BLaER1 (cell line): ENCODE results near the gene GLRX5.

ENCODE experiments used
- H3K27ac ChIP-seq: shearing (Covaris generic); formaldehyde crosslinking; 2 replicates; pipeline ENCODE4 v1.8.1; 2022
- H3K27me3 ChIP-seq: shearing (Covaris generic); formaldehyde crosslinking; 2 replicates; pipeline ENCODE4 v1.8.1; 2022
- H3K36me3 ChIP-seq: shearing (Covaris generic); formaldehyde crosslinking; 2 replicates; pipeline ENCODE4 v1.8.1; 2022
- H3K4me1 ChIP-seq: shearing (Covaris generic); formaldehyde crosslinking; 2 replicates; pipeline ENCODE4 v1.8.1; 2022
- H3K4me2 ChIP-seq: shearing (Covaris generic); formaldehyde crosslinking; 2 replicates; pipeline ENCODE4 v1.8.1; 2022
- H3K4me3 ChIP-seq: shearing (Covaris generic); formaldehyde crosslinking; 2 replicates; pipeline ENCODE4 v1.8.1; 2022
- H3K9ac ChIP-seq: shearing (Covaris generic); formaldehyde crosslinking; 2 replicates; pipeline ENCODE4 v1.8.1; 2022
- H3K9me3 ChIP-seq: shearing (Covaris generic); formaldehyde crosslinking; 2 replicates; pipeline ENCODE4 v1.8.1; 2022
- H4K20me1 ChIP-seq: shearing (Covaris generic); formaldehyde crosslinking; 2 replicates; pipeline ENCODE4 v1.8.1; 2022
- Cebpa-rat ChIP-seq: shearing (Covaris generic); IDR thresholded peaks from 2 replicates; pipeline ENCODE4 v1.8.1; 2022

The GLRX5 gene

GRCh38 chr14:95531473-95531872, 3.4 kb upstream of the GLRX5 start:
- peaks cover 16% of the 10 kb centered on the region for H4K20me1 ChIP-seq
- peaks cover 8% of the 10 kb centered on the region; the same call in 1 of the 2 replicates for H3K36me3 ChIP-seq
- peaks cover 53% of the 10 kb centered on the region for H3K4me1 ChIP-seq
- H3K4me2 ChIP-seq: peak overlapping the region; percentile 96
- H3K4me3 ChIP-seq: peak overlapping the region; percentile 99
- H3K9ac ChIP-seq: peak overlapping the region; percentile 95
- TF ChIP-seq Cebpa-rat: no peak
- H3K27me3 ChIP-seq: no peaks in the 10 kb centered on the region
- no peaks in the 10 kb centered on the region for H3K9me3 ChIP-seq
- peak overlapping the region; percentile 98 for H3K27ac ChIP-seq

- no peaks in the 10 kb centered on the region for H3K9me3 ChIP-seq
- H3K4me2 ChIP-seq: peak overlapping the region; percentile 96
- peaks cover 8% of the 10 kb centered on the region; the same call in 1 of the 2 replicates for H3K36me3 ChIP-seq
- peak overlapping the region; percentile 98 for H3K27ac ChIP-seq
- H3K27me3 ChIP-seq: no peaks in the 10 kb centered on the region
- peak overlapping the region; percentile 95 for H3K9ac ChIP-seq
- H3K4me3 ChIP-seq: peak overlapping the region; percentile 99
- no peak for TF ChIP-seq Cebpa-rat
- H3K4me1 ChIP-seq: peaks cover 53% of the 10 kb centered on the region
- peaks cover 21% of the 10 kb centered on the region for H4K20me1 ChIP-seq
Measured at GRCh38 chr14:95531969-95532368, 2.9 kb upstream of the GLRX5 start.

GRCh38 chr14:95533391-95533821, 1.4 kb upstream of the GLRX5 start:
- H3K9me3 ChIP-seq: no peaks in the 10 kb centered on the region
- peak overlapping the region; percentile 99 for H3K4me3 ChIP-seq
- peaks cover 35% of the 10 kb centered on the region for H4K20me1 ChIP-seq
- H3K4me2 ChIP-seq: peak overlapping the region; percentile 96
- H3K27me3 ChIP-seq: no peaks in the 10 kb centered on the region
- H3K4me1 ChIP-seq: peaks cover 53% of the 10 kb centered on the region
- TF ChIP-seq Cebpa-rat: no peak
- peaks cover 17% of the 10 kb centered on the region; the same call in 1 of the 2 replicates for H3K36me3 ChIP-seq
- H3K9ac ChIP-seq: peak overlapping the region; percentile 95
- peak overlapping the region; percentile 98 for H3K27ac ChIP-seq

- H3K27ac ChIP-seq: peak overlapping the region; percentile 98
- H3K4me1 ChIP-seq: peaks cover 53% of the 10 kb centered on the region
- H3K36me3 ChIP-seq: peaks cover 21% of the 10 kb centered on the region; the same call in 1 of the 2 replicates
- H3K9ac ChIP-seq: peak overlapping the region; percentile 95
- H4K20me1 ChIP-seq: peaks cover 40% of the 10 kb centered on the region
- H3K4me3 ChIP-seq: peak overlapping the region; percentile 99
- TF ChIP-seq Cebpa-rat: no peak
- no peaks in the 10 kb centered on the region for H3K27me3 ChIP-seq
- H3K9me3 ChIP-seq: no peaks in the 10 kb centered on the region
- peak overlapping the region; percentile 96 for H3K4me2 ChIP-seq
Measured at GRCh38 chr14:95533822-95534221, 1.0 kb upstream of the GLRX5 start.

GRCh38 chr14:95535226-95536021, 574 bp downstream of the GLRX5 start:
- peak overlapping the region; percentile 97 for H3K4me2 ChIP-seq
- TF ChIP-seq Cebpa-rat: no peak
- peak overlapping the region; percentile 93 for H3K27ac ChIP-seq
- H3K27me3 ChIP-seq: no peaks in the 10 kb centered on the region
- peaks cover 56% of the 10 kb centered on the region for H4K20me1 ChIP-seq
- H3K4me1 ChIP-seq: peaks cover 53% of the 10 kb centered on the region
- peak overlapping the region; percentile 99 for H3K4me3 ChIP-seq
- peaks cover 27% of the 10 kb centered on the region; the same call in 1 of the 2 replicates for H3K36me3 ChIP-seq
- no peaks in the 10 kb centered on the region for H3K9me3 ChIP-seq
- peak overlapping the region; percentile 98 for H3K9ac ChIP-seq

- Histone ChIP-seq H3K4me2 (peak overlapping the region; percentile 97), H4K20me1 (peaks cover 63% of the 10 kb centered on the region), H3K4me3 (peak overlapping the region; percentile 99), H3K36me3 (peaks cover 27% of the 10 kb centered on the region; the same call in 1 of the 2 replicates), H3K4me1 (peaks cover 53% of the 10 kb centered on the region), H3K9me3 (no peaks in the 10 kb centered on the region), H3K27me3 (no peaks in the 10 kb centered on the region), H3K27ac (peak overlapping the region; percentile 93), H3K9ac (peak overlapping the region; percentile 98)
- no peak for TF ChIP-seq Cebpa-rat
Measured at GRCh38 chr14:95536036-95536593, 1.3 kb downstream of the GLRX5 start.

GRCh38 chr14:95536671-95537070, 1.8 kb downstream of the GLRX5 start:
- H4K20me1 ChIP-seq: peaks cover 68% of the 10 kb centered on the region

GRCh38 chr14:95537298-95538089, 2.6 kb downstream of the GLRX5 start:
- peak overlapping the region; percentile 97 for H3K4me2 ChIP-seq
- H3K9me3 ChIP-seq: no peaks in the 10 kb centered on the region
- H4K20me1 ChIP-seq: peaks cover 76% of the 10 kb centered on the region
- no peaks in the 10 kb centered on the region for H3K27me3 ChIP-seq
- TF ChIP-seq Cebpa-rat: no peak
- peak overlapping the region; percentile 99 for H3K4me3 ChIP-seq
- H3K36me3 ChIP-seq: peaks cover 29% of the 10 kb centered on the region; the same call in 1 of the 2 replicates
- peaks cover 62% of the 10 kb centered on the region for H3K4me1 ChIP-seq
- H3K9ac ChIP-seq: peak overlapping the region; percentile 98
- H3K27ac ChIP-seq: peak overlapping the region; percentile 93

More at GRCh38 chr14:95536671-95537070, 1.8 kb downstream of the GLRX5 start:
- Histone ChIP-seq H3K27ac (peak overlapping the region; percentile 93), H3K4me2 (peak overlapping the region; percentile 97), H3K4me1 (peaks cover 55% of the 10 kb centered on the region), H3K4me3 (peak overlapping the region; percentile 99), H3K27me3 (no peaks in the 10 kb centered on the region), H3K9ac (peak overlapping the region; percentile 98), H3K9me3 (no peaks in the 10 kb centered on the region), H3K36me3 (peaks cover 29% of the 10 kb centered on the region; the same call in 1 of the 2 replicates)
- no peak for TF ChIP-seq Cebpa-rat

GRCh38 chr14:95538801-95539509, 4.1 kb downstream of the GLRX5 start:
- H3K4me1 ChIP-seq: peaks cover 76% of the 10 kb centered on the region
- no peaks in the 10 kb centered on the region for H3K9me3 ChIP-seq
- H3K4me2 ChIP-seq: peak overlapping the region; percentile 97
- H3K9ac ChIP-seq: peak overlapping the region; percentile 98; the same call in 1 of the 2 replicates
- no peaks in the 10 kb centered on the region for H3K27me3 ChIP-seq
- H3K36me3 ChIP-seq: peaks cover 44% of the 10 kb centered on the region
- peak overlapping the region; percentile 93; the same call in 1 of the 2 replicates for H3K27ac ChIP-seq
- H4K20me1 ChIP-seq: peaks cover 91% of the 10 kb centered on the region
- peak overlapping the region; percentile 99 for H3K4me3 ChIP-seq
- no peak for TF ChIP-seq Cebpa-rat
